Measurements from ENCODE around the gene PDCD6IP.

The PDCD6IP gene

GRCh38 chr3:33910031-33910430 is 111.6 kb downstream of the PDCD6IP start:
- in situ Hi-C loops (cut with HindIII; ENCODE audit: low pct_ligation_motif_present, low sequenced_read_pairs) = no loop called here
- no peaks in the 10 kb centered on the region for H3K27me3 ChIP-seq (replicated peaks)
- H3K27ac ChIP-seq = no peak overlapping the region
- no peak overlapping the region for H3K4me3 ChIP-seq (ENCODE audit: low read depth, low read length)
- no peak for TF ChIP-seq CTCF (IDR thresholded peaks at IDR 0.05; ENCODE audit: low read depth, low read length, missing control alignments)
- DNase-seq = no peak
- no peaks in the 10 kb centered on the region for H3K36me3 ChIP-seq (replicated peaks)

- Histone ChIP-seq H3K27me3 (replicated peaks) (no peaks in the 10 kb centered on the region), H3K4me3 (ENCODE audit: low read depth, low read length) (no peak overlapping the region), H3K36me3 (replicated peaks) (no peaks in the 10 kb centered on the region), H3K27ac (no peak overlapping the region)
- peak; percentile 52 for DNase-seq
- in situ Hi-C loops (cut with HindIII; ENCODE audit: low pct_ligation_motif_present, low sequenced_read_pairs) = no loop called here
- no peak for TF ChIP-seq CTCF (IDR thresholded peaks at IDR 0.05; ENCODE audit: low read depth, low read length, missing control alignments)
Observed at GRCh38 chr3:33911525-33912322, 113.3 kb downstream of the PDCD6IP start.

- Histone ChIP-seq H3K4me3 (ENCODE audit: low read depth, low read length) (no peak overlapping the region), H3K27me3 (replicated peaks) (no peaks in the 10 kb centered on the region), H3K36me3 (replicated peaks) (no peaks in the 10 kb centered on the region), H3K27ac (no peak overlapping the region)
- no peak for DNase-seq
- in situ Hi-C loops (cut with HindIII; ENCODE audit: low pct_ligation_motif_present, low sequenced_read_pairs) = no loop called here
- no peak for TF ChIP-seq CTCF (IDR thresholded peaks at IDR 0.05; ENCODE audit: low read depth, low read length, missing control alignments)
Observed at GRCh38 chr3:33914212-33914611, 115.8 kb downstream of the PDCD6IP start.

- in situ Hi-C loops (cut with HindIII; ENCODE audit: low pct_ligation_motif_present, low sequenced_read_pairs) = no loop called here
- peak; percentile 20 for DNase-seq
- H3K4me3 ChIP-seq (ENCODE audit: low read depth, low read length) = no peak overlapping the region
- TF ChIP-seq CTCF (IDR thresholded peaks at IDR 0.05; ENCODE audit: low read depth, low read length, missing control alignments) = no peak
- no peaks in the 10 kb centered on the region for H3K27me3 ChIP-seq (replicated peaks)
- no peak overlapping the region for H3K27ac ChIP-seq
- no peaks in the 10 kb centered on the region for H3K36me3 ChIP-seq (replicated peaks)
Observed at GRCh38 chr3:33914731-33915379, 116.4 kb downstream of the PDCD6IP start.

- no peaks in the 10 kb centered on the region for H3K36me3 ChIP-seq (replicated peaks)
- in situ Hi-C loops (cut with HindIII; ENCODE audit: low pct_ligation_motif_present, low sequenced_read_pairs) = no loop called here
- H3K27me3 ChIP-seq (replicated peaks) = no peaks in the 10 kb centered on the region
- H3K4me3 ChIP-seq (ENCODE audit: low read depth, low read length) = no peak overlapping the region
- H3K27ac ChIP-seq = no peak overlapping the region
- TF ChIP-seq CTCF (IDR thresholded peaks at IDR 0.05; ENCODE audit: low read depth, low read length, missing control alignments) = peak; percentile 61
- no peak for DNase-seq
Observed at GRCh38 chr3:33915796-33916546, 117.5 kb downstream of the PDCD6IP start.

Measured in brain microvascular endothelial cell (primary cell).